Activated B cell treated with CpG ODN at 0.5 μM for 24 hours (primary cell): Measurements from ENCODE around the gene ITM2B. TPM values are rescaled to one million over a fixed set of nuclear protein-coding genes. Genes with fewer than 3 reads are reported as not detected.

Source experiments
- ATAC-seq: fragments of 200-7000 bp; cut with Tn5 transposase; one replicate; pipeline ENCODE4 v1.10.0; 2021; ENCODE audit warnings: low read depth, mild to moderate bottlenecking, moderate library complexity
- CTCF ChIA-PET: fragments of 350-600 bp; sonication (Branson Sonifier 250); formaldehyde crosslinking; loops from one replicate; lab custom pipeline; 2021; ENCODE audit warnings: antibody characterized with exemption; lab: Charles Lee
- POLR2A ChIA-PET: fragments of 350-600 bp; sonication (Branson Sonifier 250); formaldehyde crosslinking; loops from one replicate; lab custom pipeline; 2021; ENCODE audit warnings: antibody characterized with exemption; lab: Charles Lee
- DNase-seq: peaks from one replicate; pipeline ENCODE4 v3.0.0; 2022
- H3K27ac Mint-ChIP-seq: one replicate; pipeline ENCODE4 v1.8.0; 2020; ENCODE audit warnings: mixed read lengths
- H3K27me3 Mint-ChIP-seq: one replicate; pipeline ENCODE4 v1.8.0; 2021; ENCODE audit warnings: mixed read lengths
- H3K36me3 Mint-ChIP-seq: one replicate; pipeline ENCODE4 v1.8.0; 2021; ENCODE audit warnings: low read depth, mixed read lengths
- H3K4me1 Mint-ChIP-seq: one replicate; pipeline ENCODE4 v1.8.0; 2021; ENCODE audit warnings: mixed read lengths
- H3K4me3 Mint-ChIP-seq: one replicate; pipeline ENCODE4 v1.8.0; 2020; ENCODE audit warnings: mild to moderate bottlenecking, mixed read lengths
- H3K9me3 Mint-ChIP-seq: one replicate; pipeline ENCODE4 v1.8.0; 2020; ENCODE audit warnings: mixed read lengths
- intact Hi-C: fragments of 100-400 bp; cut with micrococcal nuclease; formaldehyde crosslinking; loops from one replicate; pipeline ENCODE4 v1.15.1; 2024
- total RNA-seq: library from RNA; stranded (reverse); gene quantifications from 2 replicates; pipeline ENCODE4 v1.2.3, GENCODE V29; 2022
- TF ChIP-seq, protein P1 (sequence below): fragments of 200-600 bp; IDR thresholded peaks from one replicate; pipeline ENCODE4 v1.8.0; 2022; ENCODE audit warnings: antibody characterized with exemption, mild to moderate bottlenecking

ITM2B gene
- total RNA-seq, 1 donor from 2014 or later = 102 TPM

DNA sequence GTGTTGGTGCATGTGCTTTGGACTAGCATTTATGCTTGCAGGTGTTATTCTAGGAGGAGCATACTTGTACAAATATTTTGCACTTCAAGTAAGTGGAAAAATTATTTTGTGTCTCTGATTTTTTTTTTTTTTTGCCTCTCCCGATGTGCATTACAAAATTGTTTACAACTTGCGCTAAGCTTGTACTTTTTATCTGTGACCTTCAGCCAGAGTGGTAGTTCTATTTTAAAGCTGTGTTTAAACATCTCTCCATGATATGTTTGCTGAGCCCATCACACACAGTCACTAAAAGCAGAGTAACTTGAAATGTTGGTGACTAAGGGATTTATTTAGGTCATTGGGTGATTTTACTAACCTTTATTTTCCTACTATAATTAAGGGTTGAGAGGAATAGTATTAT is 20.8 kb downstream of the ITM2B start:
- TF ChIP-seq, protein P1, sequence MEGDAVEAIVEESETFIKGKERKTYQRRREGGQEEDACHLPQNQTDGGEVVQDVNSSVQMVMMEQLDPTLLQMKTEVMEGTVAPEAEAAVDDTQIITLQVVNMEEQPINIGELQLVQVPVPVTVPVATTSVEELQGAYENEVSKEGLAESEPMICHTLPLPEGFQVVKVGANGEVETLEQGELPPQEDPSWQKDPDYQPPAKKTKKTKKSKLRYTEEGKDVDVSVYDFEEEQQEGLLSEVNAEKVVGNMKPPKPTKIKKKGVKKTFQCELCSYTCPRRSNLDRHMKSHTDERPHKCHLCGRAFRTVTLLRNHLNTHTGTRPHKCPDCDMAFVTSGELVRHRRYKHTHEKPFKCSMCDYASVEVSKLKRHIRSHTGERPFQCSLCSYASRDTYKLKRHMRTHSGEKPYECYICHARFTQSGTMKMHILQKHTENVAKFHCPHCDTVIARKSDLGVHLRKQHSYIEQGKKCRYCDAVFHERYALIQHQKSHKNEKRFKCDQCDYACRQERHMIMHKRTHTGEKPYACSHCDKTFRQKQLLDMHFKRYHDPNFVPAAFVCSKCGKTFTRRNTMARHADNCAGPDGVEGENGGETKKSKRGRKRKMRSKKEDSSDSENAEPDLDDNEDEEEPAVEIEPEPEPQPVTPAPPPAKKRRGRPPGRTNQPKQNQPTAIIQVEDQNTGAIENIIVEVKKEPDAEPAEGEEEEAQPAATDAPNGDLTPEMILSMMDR = no peak
- Mint-ChIP-seq H3K4me3 (no peak overlapping the region), H3K9me3 (no peaks in the 10 kb centered on the region), H3K4me1 (peaks cover 14% of the 10 kb centered on the region), H3K36me3 (peaks cover 65% of the 10 kb centered on the region), H3K27me3 (no peaks in the 10 kb centered on the region), H3K27ac (no peak overlapping the region)
- ChIA-PET POLR2A (interaction anchor here (0.7 kb wide), 3 partner anchors 48 to 98 kb away, joined by 3 to 6 read pairs (median 4); no protein-coding TSS in a partner anchor), CTCF (no interaction called here)
- no peak for ATAC-seq
- DNase-seq = no peak
- intact Hi-C loops = no loop called here

- TF ChIP-seq, protein P1 = no peak
- Mint-ChIP-seq H3K9me3 (no peaks in the 10 kb centered on the region), H3K4me1 (peaks cover 7% of the 10 kb centered on the region), H3K36me3 (peaks cover 69% of the 10 kb centered on the region), H3K27ac (no peak overlapping the region), H3K27me3 (no peaks in the 10 kb centered on the region), H3K4me3 (no peak overlapping the region)
- intact Hi-C loops = no loop called here
- DNase-seq (no peak), ATAC-seq (no peak)
- ChIA-PET POLR2A (interaction anchor here (1.3 kb wide), 1 partner anchor 10 kb away, joined by 6 read pairs; no protein-coding TSS in a partner anchor), CTCF (interaction anchor here (1.2 kb wide), 1 partner anchor 10 kb away, joined by 3 read pairs; no protein-coding TSS in a partner anchor)
Observed at GRCh38 chr13:48255090-48255489, 22.1 kb downstream of the ITM2B start.

DNA sequence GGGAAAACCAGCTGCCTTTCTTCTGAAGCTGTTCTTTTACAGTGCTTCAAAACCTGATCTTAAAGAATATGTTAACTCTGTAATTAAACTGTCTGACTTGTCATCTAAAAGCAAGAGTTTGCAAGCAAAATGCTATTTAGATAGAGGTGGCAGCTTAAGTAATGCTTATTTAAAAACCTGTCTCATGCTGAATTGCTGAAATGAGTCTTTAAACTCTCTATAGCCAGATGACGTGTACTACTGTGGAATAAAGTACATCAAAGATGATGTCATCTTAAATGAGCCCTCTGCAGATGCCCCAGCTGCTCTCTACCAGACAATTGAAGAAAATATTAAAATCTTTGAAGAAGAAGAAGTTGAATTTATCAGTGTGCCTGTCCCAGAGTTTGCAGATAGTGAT is 22.9 kb downstream of the ITM2B start:
- no peak for ATAC-seq
- Mint-ChIP-seq H3K4me3 (no peak overlapping the region), H3K4me1 (peaks cover 6% of the 10 kb centered on the region), H3K36me3 (peaks cover 77% of the 10 kb centered on the region), H3K27ac (no peak overlapping the region), H3K9me3 (no peaks in the 10 kb centered on the region), H3K27me3 (no peaks in the 10 kb centered on the region)
- DNase-seq = no peak
- POLR2A ChIA-PET = interaction anchor here (1.3 kb wide), 1 partner anchor 10 kb away, joined by 6 read pairs; no protein-coding TSS in a partner anchor
- CTCF ChIA-PET = interaction anchor here (1.2 kb wide), 1 partner anchor 9 kb away, joined by 3 read pairs; no protein-coding TSS in a partner anchor
- intact Hi-C loops = loop anchor here (2.0 kb wide), 1 partner anchor 13 kb away; no protein-coding TSS in a partner anchor
- TF ChIP-seq, protein P1 = no peak

GRCh38 chr13:48258002-48258401 is 25.0 kb downstream of the ITM2B start:
- CTCF ChIA-PET = interaction anchor here (1.4 kb wide), 1 partner anchor 26 kb away, joined by 4 read pairs; no protein-coding TSS in a partner anchor
- no peak for ATAC-seq
- H3K36me3 Mint-ChIP-seq = peaks cover 82% of the 10 kb centered on the region
- POLR2A ChIA-PET = interaction anchor here (0.9 kb wide), 1 partner anchor 45 kb away, joined by 3 read pairs; no protein-coding TSS in a partner anchor
- intact Hi-C loops = no loop called here
- no peak overlapping the region for H3K27ac Mint-ChIP-seq
- H3K4me3 Mint-ChIP-seq = no peak overlapping the region
- no peaks in the 10 kb centered on the region for H3K27me3 Mint-ChIP-seq
- DNase-seq = no peak
- TF ChIP-seq, protein P1 = no peak
- H3K9me3 Mint-ChIP-seq = no peaks in the 10 kb centered on the region
- H3K4me1 Mint-ChIP-seq = peaks cover 8% of the 10 kb centered on the region

GRCh38 chr13:48258430-48258829 is 25.4 kb downstream of the ITM2B start:
- peaks cover 12% of the 10 kb centered on the region for H3K4me1 Mint-ChIP-seq
- H3K36me3 Mint-ChIP-seq = peaks cover 85% of the 10 kb centered on the region
- no peaks in the 10 kb centered on the region for H3K27me3 Mint-ChIP-seq
- no peak overlapping the region for H3K4me3 Mint-ChIP-seq
- DNase-seq (no peak), ATAC-seq (no peak)
- TF ChIP-seq, protein P1 = no peak
- H3K27ac Mint-ChIP-seq = no peak overlapping the region
- H3K9me3 Mint-ChIP-seq = no peaks in the 10 kb centered on the region
- CTCF ChIA-PET = no interaction called here
- POLR2A ChIA-PET = no interaction called here
- intact Hi-C loops = no loop called here
